Neural cell (in vitro differentiated cells): ENCODE measurements around the gene TM9SF3.

Experiments used
- POLR2AphosphoS5 ChIP-seq: IDR thresholded peaks from 2 replicates; pipeline ENCODE4 v1.6.1; 2012
- RAD21 ChIP-seq: fragments of 450-650 bp; conservative IDR thresholded peaks from 2 replicates; pipeline ENCODE4 v1.6.1; 2014; ENCODE audit warnings: antibody characterized with exemption, mild to moderate bottlenecking, moderate library complexity

DNA sequence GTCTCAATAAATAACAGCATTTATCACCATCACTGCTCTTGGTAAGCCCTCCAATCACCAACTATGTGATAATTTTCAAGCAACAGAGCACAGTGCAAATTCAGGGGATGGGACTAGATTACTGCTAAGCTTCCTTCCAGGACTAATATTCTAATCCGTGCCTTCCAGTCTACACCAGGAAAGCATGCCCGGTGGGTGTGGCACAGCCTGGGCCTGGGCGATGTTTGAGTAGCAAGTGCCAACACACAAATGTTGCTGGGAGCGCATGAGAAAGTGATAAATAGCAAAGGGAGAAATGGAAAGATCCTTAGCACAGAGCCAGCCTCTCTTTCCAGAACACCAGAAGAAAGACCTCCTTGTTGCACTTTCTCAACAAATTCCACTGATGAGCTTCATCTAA lies 13.5 kb upstream of the TM9SF3 start:
- TF ChIP-seq RAD21 (no peak), POLR2AphosphoS5 (no peak)
